Chondrocyte (in vitro differentiated cells): ENCODE data around the gene SLC35G2. TPM values are rescaled to one million over a fixed set of nuclear protein-coding genes. Genes with fewer than 3 reads are reported as not detected.

Experiments used
- DNase-seq: peaks from one replicate; pipeline ENCODE4 v3.0.0; 2021; ENCODE audit warnings: mixed read lengths, low spot score
- H3K27ac Mint-ChIP-seq: one replicate; pipeline ENCODE4 v1.8.0; 2021; ENCODE audit warnings: mild to moderate bottlenecking, moderate library complexity, mixed read lengths; ENCODE audit not compliant: unreplicated experiment
- H3K27me3 Mint-ChIP-seq: 2 replicates; pipeline ENCODE4 v1.8.0; 2021; ENCODE audit warnings: low read depth, mixed read lengths
- H3K36me3 Mint-ChIP-seq: 2 replicates; pipeline ENCODE4 v1.8.0; 2021; ENCODE audit warnings: low read depth, mixed read lengths
- H3K4me1 Mint-ChIP-seq: 2 replicates; pipeline ENCODE4 v1.8.0; 2021; ENCODE audit warnings: low read depth, mild to moderate bottlenecking, mixed read lengths
- H3K4me3 Mint-ChIP-seq: one replicate; pipeline ENCODE4 v1.8.0; 2021; ENCODE audit warnings: mild to moderate bottlenecking, moderate library complexity, mixed read lengths; ENCODE audit not compliant: unreplicated experiment
- H3K9me3 Mint-ChIP-seq: 2 replicates; pipeline ENCODE4 v1.8.0; 2021; ENCODE audit warnings: low read depth, mixed read lengths
- CTCF ChIP-seq: fragments of 200-600 bp; sonication (generic); IDR thresholded peaks from 2 replicates; pipeline ENCODE4 v1.5.0; 2021; ENCODE audit warnings: antibody characterized with exemption, mild to moderate bottlenecking, moderate library complexity
- long read RNA-seq: library from polyadenylated mRNA; stranded (forward); transcript quantifications from one replicate; pipeline ENCODE4 v2.0.0, GENCODE V29; 2021
- total RNA-seq: library from RNA; stranded (reverse); gene quantifications from 3 replicates; pipeline ENCODE4 v1.2.1, GENCODE V29; 2021

SLC35G2 gene
- total RNA-seq, result 2.8 to 3.9 TPM (median 3.8 TPM) in 3 replicates
- long read RNA-seq, partial matches to known transcripts, result 0 of 8 reads
- long read RNA-seq, other reads (novel, unspliced or antisense), result 3 of 8 reads

- no peaks in the 10 kb centered on the region for H3K27me3 Mint-ChIP-seq
- H3K4me1 Mint-ChIP-seq, result peaks cover 27% of the 10 kb centered on the region
- H3K36me3 Mint-ChIP-seq, result peaks cover 1% of the 10 kb centered on the region
- TF ChIP-seq CTCF, result peak; percentile 26
- H3K27ac Mint-ChIP-seq, result peak within 1 kb of the TSS; percentile 92
- H3K9me3 Mint-ChIP-seq, result peaks cover 10% of the 10 kb centered on the region
- H3K4me3 Mint-ChIP-seq, result peak within 1 kb of the TSS; percentile 94
- DNase-seq, result no peak
These were observed at the start of gene SLC35G2 for GRCh38 chr3:136818769-136819391. SLC35G2 (plus strand) TSS chr3:136819126; CDS start chr3:136854461, 35,335 bp downstream.

GRCh38 chr3:136772709-136773108 is 46.2 kb upstream of the SLC35G2 start:
- no peak overlapping the region for H3K4me3 Mint-ChIP-seq
- no peaks in the 10 kb centered on the region for H3K4me1 Mint-ChIP-seq
- H3K27me3 Mint-ChIP-seq, result no peaks in the 10 kb centered on the region
- no peak for TF ChIP-seq CTCF
- no peaks in the 10 kb centered on the region for H3K36me3 Mint-ChIP-seq
- no peak for DNase-seq
- H3K27ac Mint-ChIP-seq, result no peak overlapping the region
- H3K9me3 Mint-ChIP-seq, result no peaks in the 10 kb centered on the region

GRCh38 chr3:136778865-136779264 is 40.1 kb upstream of the SLC35G2 start:
- no peak for DNase-seq
- H3K36me3 Mint-ChIP-seq, result no peaks in the 10 kb centered on the region
- no peak overlapping the region for H3K4me3 Mint-ChIP-seq
- TF ChIP-seq CTCF, result no peak
- no peak overlapping the region for H3K27ac Mint-ChIP-seq
- no peaks in the 10 kb centered on the region for H3K9me3 Mint-ChIP-seq
- peaks cover 13% of the 10 kb centered on the region for H3K4me1 Mint-ChIP-seq
- H3K27me3 Mint-ChIP-seq, result no peaks in the 10 kb centered on the region

GRCh38 chr3:136780741-136781140 is 38.2 kb upstream of the SLC35G2 start:
- no peak for DNase-seq
- H3K36me3 Mint-ChIP-seq, result no peaks in the 10 kb centered on the region
- H3K4me1 Mint-ChIP-seq, result peaks cover 16% of the 10 kb centered on the region
- no peak overlapping the region for H3K4me3 Mint-ChIP-seq
- no peak for TF ChIP-seq CTCF
- H3K27ac Mint-ChIP-seq, result no peak overlapping the region
- no peaks in the 10 kb centered on the region for H3K9me3 Mint-ChIP-seq
- no peaks in the 10 kb centered on the region for H3K27me3 Mint-ChIP-seq

GRCh38 chr3:136783708-136784191 is 35.2 kb upstream of the SLC35G2 start:
- Mint-ChIP-seq H3K27ac (no peak overlapping the region), H3K27me3 (no peaks in the 10 kb centered on the region), H3K4me3 (no peak overlapping the region), H3K36me3 (no peaks in the 10 kb centered on the region), H3K4me1 (peaks cover 31% of the 10 kb centered on the region), H3K9me3 (no peaks in the 10 kb centered on the region)
- DNase-seq, result no peak
- TF ChIP-seq CTCF, result no peak
